Keratinocyte (primary cell): ENCODE measurements around the gene GARNL3.

Source experiments
- CTCF ChIP-seq, 3 experiments: IDR thresholded peaks in 1 of 3; conservative IDR thresholded peaks in 1 of 3; optimal IDR thresholded peaks in 1 of 3; 2 replicates in 2 of 3; 3 replicates in 1 of 3; pipeline versions ENCODE3 to v1.5.1; 2011; ENCODE audit warnings: low read length in 3 of 3, mild to moderate bottlenecking in 3 of 3, moderate library complexity in 2 of 3, control low read depth in 1 of 3, inconsistent platforms in 1 of 3; ENCODE audit not compliant: insufficient read depth in 2 of 3; ENCODE audit errors: extremely low read depth in 1 of 3
- EZH2 ChIP-seq: IDR thresholded peaks from one replicate; pipeline ENCODE4 v1.6.1; 2012; ENCODE audit warnings: inconsistent platforms, mild to moderate bottlenecking, low read length, moderate library complexity

GRCh38 chr9:127255692-127256091, 8.9 kb upstream of the GARNL3 start:
- TF ChIP-seq CTCF (optimal IDR thresholded peaks at IDR 0.05 in 1 of 3, IDR thresholded peaks at IDR 0.05 in 1 of 3, conservative IDR thresholded peaks at IDR 0.05 in 1 of 3; ENCODE audit: extremely low read depth in 1 of 3, insufficient read depth in 2 of 3, low read length in 3 of 3) (no peak), EZH2 (no peak)
